Stimulated activated naive CD8-positive, alpha-beta T cell treated with anti-CD3 and anti-CD28 coated beads, Interleukin-15, Interleukin-2, amounts not matched to agents 100 U/mL and 50 U/mL, for 24 hours (primary cell): Measurements from ENCODE around the gene HRH2.
"Not testable (repeated sequence)": the region's sequence is repeated elsewhere in the genome, so short reads cannot be mapped to it uniquely, and the experiment has no call there.

Experiments used
- ATAC-seq: fragments of 150-1000 bp; cut with Tn5 transposase; one replicate; pipeline ENCODE4 v1.10.0; 2021
- DNase-seq: peaks from one replicate; pipeline ENCODE4 v3.0.0; 2021

Gene HRH2

DNA sequence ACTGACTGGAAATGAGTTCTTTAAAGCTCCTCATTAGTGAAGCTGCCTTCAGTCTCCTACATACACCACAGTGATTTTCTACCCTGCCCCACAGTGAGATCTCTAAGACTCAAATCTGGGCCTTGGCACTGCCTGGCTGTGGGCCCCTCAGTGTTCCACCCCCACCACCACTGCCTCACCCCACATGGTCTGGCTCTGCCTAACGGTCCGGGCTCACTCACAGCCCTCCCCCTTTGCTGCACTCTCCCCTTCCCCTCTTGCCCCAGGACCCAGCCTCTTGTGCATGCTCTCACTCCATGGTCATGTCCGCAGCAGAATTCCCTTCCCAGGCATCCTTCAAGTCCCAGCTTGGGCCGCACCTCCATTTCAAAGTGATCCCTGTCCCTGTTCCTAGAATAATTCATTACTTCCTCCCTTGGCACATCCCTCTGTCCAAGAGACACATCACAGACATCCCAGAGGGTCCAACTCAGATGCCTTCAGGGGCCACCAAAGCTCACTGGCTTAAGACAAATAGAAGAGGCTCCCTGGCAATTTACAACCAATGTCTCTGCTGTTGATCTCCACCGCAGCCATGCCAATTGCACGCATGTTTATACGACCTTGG lies 56.7 kb downstream of the HRH2 start:
- no peak for ATAC-seq
- DNase-seq: no peak

DNA sequence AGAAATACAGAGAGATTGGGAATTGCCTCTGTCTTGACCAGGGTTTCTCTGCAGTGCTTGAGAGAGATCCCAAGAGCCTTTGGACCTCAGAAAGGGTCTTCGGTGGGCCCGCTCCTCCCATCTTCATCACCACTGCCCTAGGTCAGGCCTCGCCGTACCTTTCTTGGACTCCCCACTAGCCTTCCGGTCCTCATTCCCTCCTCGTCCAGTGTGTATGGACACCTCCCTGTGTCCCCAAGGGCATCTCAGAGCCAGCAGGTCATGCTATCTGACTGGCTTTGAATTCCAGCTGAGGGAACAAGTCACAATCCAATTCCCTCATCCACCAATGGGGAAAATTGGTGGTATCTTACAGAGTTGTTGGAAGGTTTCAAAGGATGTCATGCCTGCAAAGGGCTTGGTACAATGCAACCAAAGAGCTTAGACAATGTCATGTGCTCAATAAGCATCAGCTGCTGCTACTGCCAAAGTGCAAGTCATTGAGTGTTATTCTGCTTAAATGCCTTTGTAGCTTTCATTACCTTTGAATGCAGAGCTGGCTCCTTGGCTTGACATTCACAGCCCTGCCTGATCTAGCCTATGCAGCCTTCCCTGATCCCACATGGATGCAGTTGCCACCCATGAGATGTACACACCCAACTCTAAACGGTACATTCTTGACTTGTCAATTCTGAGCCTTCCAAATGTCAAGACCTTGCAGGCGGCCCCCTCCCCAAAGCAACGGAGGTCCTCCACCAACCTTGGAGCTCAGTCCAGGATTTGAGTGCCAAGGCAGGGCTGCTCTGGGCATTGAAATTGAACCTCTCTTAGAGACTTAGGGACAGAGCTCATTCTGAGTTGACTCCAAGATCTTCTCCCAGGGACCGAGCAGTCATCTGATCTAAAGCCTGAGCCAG lies 58.0 kb downstream of the HRH2 start:
- ATAC-seq (no peak), DNase-seq (no peak)

DNA sequence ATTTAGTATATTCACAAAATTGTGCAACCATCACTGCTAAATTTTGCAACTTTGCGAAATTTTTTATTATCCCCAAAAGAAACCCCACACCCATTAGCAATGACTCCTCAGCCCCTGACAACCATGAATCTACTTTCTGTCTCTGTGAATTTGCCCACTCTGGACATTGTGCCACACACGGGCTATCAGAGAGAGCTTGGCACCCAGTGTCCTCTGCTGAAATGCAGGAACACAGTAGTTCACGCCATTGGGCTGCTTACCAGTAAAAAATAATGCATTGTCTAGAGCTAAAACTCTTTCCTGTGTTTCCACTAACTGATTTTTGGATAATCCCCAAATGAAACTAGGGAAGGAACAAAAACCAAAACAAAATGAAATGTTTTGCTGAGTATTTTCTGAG lies 60.0 kb downstream of the HRH2 start:
- DNase-seq: no peak
- ATAC-seq: no peak

DNA sequence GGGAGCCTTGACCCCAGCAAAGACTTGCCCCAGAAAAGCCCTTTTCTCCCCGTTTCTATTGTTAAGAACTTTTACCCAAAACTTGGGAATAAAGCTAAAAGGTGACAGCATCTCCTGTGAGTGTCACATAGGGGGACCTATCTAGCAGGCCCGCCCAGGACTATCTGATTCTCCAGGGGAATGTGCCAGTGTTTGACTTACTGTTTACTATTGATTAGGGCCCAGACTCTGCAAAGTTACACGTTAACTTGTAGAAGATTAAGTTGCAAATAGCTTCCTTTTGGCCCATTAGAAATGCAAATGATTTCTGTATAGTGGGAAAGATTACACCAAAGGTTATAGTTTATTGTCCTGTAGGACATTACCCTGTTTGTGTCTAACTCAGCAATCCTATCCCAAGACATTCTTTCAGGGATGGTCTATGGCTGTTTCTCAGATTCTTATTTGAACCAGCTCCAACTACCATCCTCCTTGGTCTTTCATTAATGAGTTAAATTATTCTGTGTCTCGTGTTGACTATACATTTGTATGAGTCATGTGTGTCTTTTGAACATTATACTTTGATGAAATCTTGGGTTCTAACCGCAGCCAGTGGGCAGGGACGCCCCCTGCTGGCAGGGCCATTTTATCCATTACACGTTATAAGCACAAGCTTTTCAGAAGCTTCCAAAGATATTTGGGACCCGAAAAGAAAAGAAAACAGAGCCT lies 60.7 kb downstream of the HRH2 start:
- ATAC-seq (peak; percentile 55), DNase-seq (peak; percentile 79)

GRCh38 chr5:175719109-175719432 lies 61.2 kb downstream of the HRH2 start:
- not testable (repeated sequence) for DNase-seq, ATAC-seq

DNA sequence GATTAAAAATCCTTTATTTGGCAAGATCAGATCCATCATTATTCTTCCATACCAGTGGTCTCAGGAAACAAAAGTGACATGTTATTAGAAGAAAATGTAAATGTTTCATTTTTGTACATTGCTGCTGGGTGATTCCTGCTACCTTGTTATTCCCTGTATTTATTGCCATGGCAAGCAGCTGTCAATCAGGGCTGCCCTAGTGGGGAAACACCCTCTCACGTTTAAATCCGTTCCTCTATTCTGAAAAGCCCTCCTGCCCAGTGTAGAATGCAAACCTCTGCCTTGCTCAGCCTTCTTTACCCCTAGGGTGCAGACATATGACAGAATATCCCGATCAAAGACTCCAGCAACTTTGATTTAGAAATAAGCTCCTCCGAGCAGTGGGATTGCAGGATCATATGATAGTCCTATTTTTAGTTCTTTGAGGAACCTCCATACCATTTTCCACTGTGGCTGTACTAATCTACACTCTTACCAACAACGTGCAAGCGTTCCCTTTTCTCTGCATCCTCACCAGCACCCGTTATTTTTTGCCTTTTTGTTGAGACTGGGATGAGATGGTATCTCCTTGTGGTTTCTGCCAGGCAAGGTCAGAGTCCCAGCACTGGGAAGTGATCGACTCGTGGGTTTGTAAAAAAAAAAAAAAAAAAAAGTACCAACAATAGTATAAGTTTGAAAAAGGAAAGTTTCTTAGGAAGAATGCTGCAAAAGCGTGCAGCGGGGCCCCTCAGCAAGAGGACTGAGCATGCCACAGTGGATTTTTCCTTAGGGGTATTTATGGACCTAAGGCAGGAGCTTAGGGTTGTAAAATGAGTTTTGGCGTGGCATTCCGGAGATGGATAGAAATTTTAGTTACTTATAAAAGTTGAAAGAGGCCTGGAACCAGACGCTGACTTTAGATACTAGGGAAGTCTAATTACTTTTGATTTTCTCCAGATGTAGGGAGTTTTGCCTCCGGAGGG lies 66.7 kb downstream of the HRH2 start:
- DNase-seq (no peak), ATAC-seq (no peak)

DNA sequence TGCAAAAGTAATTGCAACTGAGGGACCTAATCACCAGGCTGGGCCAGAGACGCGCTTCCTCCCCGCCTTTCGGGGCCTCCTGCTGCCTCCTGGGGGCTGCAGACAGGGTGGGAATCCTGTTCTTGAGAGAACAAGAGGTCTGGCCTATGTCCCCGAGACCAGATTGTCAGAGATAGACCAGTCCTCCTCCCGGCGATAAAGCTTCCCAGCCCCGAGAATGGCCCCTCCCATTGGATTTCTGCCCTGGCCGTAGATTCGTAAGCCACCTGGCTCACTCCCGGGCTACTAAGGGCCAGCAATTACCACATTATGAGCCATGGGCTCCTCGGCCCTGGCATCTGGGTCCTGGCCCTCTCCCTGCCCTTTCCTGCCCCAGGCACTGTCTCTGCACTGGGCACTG lies 70.4 kb downstream of the HRH2 start:
- no peak for DNase-seq
- no peak for ATAC-seq

DNA sequence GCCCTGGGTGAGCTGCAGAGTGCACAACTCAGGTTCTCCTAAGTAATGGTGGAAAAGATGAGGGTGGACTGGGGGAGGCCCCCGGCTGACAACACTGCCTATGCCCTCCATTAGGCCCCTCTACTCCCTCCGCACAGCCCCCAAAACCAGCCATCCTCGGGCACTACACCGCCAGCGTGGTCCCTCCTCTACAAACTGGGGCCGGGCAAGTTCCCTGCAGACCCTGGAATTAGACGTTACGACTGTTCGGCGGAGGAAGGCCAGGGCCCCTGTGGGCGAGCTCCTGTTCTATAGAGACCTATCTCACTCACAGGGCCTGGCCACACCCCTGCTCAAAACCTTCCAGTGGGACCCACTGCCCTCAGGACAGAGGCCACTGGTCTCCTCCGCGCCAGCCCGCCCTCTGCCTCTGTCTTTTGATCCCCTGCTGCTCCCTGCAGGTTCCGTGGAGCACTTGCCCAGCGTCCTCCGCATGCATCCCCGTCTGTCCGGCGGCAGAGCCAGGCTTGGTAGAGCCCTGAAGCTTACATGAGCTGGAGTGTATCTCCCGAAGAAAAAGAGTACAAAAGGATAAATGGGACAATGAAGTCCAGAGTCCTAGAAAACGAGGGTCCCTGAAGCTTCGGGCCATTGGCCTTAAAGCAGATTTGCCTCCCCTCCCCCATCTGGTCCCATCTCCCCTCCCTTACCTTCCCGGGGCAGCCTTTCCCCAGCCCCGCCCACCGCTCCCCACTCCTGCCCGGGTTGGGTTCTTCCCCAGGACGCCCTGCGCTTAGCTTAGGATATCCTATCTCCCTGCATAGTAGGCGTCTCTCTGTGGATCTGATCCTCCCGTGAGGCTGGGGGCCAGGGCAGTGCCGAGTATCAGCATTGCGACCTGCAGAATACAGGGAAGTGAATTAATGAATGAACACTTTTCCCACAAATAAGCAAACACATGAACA lies 71.3 kb downstream of the HRH2 start:
- no peak for DNase-seq

DNA sequence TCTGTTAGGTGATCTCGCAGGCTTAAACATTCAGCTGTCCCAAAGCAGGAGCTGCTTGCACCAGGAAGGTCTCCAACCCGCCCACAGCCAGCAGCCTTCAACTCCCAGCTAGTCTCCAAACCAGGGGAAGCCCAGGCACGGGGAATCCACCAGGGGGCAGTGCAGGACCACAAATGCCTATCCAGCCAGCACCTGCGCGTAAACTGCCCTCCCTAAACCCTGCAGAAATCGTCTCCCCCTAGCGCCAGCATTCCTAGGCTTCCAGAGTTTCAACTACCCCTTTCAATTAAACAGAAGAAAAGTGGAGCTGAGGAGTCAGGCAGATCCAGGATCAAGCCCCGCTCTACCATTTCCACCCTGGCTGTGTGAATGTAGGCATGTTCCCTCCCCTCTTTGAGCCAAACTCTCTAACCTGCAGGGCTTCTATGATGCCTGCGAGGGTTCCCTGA lies 72.0 kb downstream of the HRH2 start:
- ATAC-seq: peak; percentile 87
- DNase-seq: peak; percentile 94

More for the DNA sequence above, 71.3 kb downstream of the HRH2 start:
- ATAC-seq: no peak

DNA sequence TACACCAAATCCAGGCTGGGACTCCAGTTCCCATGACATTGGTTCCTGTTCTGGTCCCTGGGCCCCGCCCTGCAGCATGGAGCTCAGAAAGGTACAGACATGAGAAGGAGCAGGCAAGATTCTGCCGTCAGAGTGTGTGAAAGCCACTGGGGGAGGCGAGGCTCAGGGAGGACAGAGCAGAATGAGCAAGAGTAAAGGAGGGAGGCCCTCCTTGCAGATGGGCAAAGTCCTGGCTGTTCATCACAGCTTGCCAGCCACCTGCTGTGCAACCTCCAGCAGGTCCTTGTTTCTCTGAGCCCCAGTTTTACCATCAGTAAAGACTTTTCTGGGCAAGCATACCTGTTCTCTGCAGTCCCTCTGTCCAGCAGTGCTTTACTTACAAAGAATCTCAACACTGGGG lies 73.3 kb downstream of the HRH2 start:
- DNase-seq (no peak), ATAC-seq (no peak)

DNA sequence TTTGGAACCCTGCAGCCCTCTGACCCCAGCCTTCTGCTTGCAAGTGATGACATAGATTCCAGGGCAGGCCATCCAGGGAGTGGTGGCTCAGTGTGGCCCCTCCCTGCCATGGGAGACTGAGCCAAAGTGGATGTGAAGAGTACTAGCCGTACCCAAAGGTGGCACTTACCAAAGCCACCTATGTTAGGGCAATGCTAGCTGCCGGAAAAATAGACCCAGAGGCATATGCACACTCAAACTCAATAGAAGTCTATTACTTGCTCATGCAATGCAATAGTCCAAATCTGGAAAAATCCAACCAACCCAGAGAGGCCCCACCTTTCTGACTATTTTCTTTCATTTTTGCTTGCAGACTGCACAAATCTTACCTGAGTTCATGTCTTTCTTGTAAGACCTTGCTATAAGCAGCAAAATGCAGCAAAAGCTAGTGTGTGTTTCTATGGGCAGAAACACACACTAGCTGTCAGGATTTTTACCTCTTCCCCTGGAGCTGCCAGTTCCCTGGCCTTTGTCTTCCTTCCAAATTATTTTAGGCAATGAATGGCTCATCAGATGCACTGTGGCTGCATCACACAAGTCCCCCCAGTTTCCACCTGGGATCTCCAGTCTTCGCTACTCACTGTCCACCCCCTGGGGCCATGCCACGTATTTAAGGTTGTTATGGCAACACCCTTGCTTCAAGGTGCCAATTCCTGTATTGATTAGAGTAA lies 74.0 kb downstream of the HRH2 start:
- no peak for ATAC-seq
- no peak for DNase-seq

DNA sequence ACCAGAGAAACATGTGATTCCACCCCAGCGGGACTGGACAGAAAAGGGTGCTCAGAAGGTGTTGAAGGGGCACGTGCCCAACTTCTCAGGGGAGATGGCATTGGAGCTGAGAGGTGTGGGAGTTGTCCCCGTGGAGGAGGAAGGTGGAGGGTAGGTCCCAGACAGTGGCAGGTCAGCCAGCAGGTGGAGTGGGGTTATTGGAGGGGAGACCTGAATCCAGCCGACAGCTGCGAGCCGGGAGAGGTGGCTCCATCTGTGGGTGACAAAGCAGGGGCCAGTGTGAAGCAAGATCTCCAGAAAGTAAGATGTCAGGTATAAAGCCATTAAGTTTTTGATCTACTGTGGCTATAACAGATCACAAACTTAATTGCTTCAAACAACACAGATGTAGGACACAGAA lies 75.1 kb downstream of the HRH2 start:
- no peak for ATAC-seq
- no peak for DNase-seq

GRCh38 chr5:175734016-175734415 lies 76.1 kb downstream of the HRH2 start:
- ATAC-seq: no peak
- DNase-seq: no peak

DNA sequence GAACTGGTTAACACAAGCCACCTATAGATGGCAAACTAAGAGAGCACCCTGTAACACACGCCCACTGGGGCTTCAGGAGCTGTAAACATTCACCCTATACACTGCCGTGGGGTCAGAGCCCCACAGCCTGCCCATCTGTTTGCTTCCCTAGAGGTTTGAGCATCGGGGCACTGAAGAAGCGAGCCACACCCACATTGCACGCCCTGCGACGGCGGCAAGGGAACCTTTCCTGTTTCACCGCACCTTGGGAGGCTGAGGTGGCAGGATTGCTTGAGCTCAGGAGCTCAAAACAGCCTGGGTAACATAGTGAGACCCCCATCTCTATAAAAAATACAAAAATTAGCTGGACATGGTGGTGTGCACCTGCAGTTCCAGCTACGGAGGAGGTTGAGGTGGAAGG lies 76.6 kb downstream of the HRH2 start:
- DNase-seq (no peak), ATAC-seq (no peak)

DNA sequence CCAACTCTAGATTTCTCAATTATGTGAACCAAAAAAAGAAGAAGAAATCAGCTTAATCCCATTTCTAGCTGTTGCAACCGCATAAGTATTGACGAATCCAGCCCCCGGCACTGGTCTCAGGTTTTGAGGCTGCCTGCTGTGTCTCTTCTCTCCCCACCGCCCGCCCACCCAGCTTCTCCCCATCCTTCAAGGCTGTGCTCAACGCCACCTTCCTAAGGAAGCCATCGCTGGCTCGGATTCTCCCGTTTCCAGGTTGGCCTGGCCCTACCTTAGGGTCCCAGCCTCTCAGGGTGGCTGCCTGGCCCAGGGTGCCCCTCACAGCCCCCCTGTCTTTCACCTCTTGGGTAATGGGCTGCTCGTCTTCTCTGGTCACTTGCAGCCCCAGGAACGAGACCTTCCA lies 77.8 kb downstream of the HRH2 start:
- ATAC-seq: no peak

DNA sequence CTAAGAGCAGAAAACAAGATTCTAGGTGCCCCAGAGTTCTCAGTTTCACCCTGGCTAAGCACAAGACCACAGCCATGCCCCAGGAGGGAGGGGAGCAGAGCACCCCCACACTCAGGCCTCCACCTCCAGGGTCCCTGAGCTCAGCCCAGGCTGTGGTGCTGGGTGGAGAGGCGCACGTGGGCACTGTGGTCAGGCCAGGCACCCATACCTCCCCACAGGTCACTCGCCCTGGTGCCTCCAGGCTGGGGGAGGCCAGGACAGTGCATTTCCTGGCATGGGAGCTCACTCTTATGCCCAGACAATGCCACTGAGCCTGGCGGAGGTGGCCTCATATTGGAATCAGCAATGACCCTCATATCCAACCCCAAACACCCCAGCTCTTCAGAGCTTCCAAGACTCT lies 78.8 kb downstream of the HRH2 start:
- DNase-seq: no peak

More for the DNA sequence above, 77.8 kb downstream of the HRH2 start:
- DNase-seq: no peak

DNA sequence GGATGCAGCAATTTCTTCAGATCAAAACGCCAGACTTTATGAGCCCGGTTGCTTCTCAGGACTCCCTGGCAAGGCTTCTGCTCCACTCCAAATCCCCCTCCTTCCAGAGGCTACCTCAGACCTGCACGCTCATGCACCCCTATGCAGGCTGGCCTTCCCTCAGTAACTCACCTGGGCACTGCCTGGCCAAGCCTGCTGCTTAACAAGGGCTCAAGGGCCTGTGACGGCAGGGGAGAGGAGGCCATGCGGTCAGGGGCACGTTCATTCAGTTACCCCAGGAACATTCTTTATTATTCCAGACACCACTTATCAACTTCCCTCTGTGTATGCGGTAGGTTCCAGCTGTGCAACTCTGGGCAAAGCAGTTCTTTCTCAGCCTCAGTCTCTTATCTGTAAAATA lies 79.6 kb downstream of the HRH2 start:
- ATAC-seq: no peak
- no peak for DNase-seq

More for the DNA sequence above, 78.8 kb downstream of the HRH2 start:
- no peak for ATAC-seq

DNA sequence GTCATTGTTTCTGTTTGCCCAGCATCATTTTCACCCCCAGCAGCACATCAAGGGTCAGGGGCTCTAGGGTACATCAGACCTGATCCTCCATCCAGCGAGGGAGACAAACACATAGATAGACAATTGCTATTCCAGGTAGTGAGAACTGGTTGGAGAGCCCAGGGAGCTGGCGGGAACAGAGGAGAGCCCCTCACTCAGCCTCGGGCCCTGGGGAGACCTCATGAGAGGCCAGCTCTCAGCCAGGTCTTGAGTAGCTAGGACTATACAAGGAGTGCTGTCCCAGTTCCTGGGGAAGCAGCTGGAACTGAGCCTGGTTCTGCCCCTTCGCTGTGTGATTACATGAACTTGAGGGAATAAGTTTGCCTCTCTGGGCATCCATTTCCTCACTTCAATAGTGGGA lies 80.3 kb downstream of the HRH2 start:
- no peak for DNase-seq
- no peak for ATAC-seq

- DNase-seq (no peak), ATAC-seq (no peak)
These were observed 80.8 kb downstream of the HRH2 start for GRCh38 chr5:175738602-175739133.

GRCh38 chr5:175740014-175740413 lies 82.1 kb downstream of the HRH2 start:
- no peak for DNase-seq

More at GRCh38 chr5:175740014-175740413, 82.1 kb downstream of the HRH2 start:
- no peak for ATAC-seq
